GM11168 (cell line): ENCODE data around the gene MLYCD.
"Not testable (repeated sequence)": the region's sequence is repeated elsewhere in the genome, so short reads cannot be mapped to it uniquely, and the experiment has no call there.

ENCODE experiments used
- in situ Hi-C: fragments of 300-500 bp; cut with MboI; formaldehyde crosslinking; loops from one replicate; pipeline ENCODE4 v1.12.0; 2022; ENCODE audit warnings: low sequenced_read_pairs; ENCODE audit not compliant: unreplicated experiment

The MLYCD gene

GRCh38 chr16:83937922-83938885, 39.3 kb downstream of the MLYCD start:
- in situ Hi-C loops = no loop called here

GRCh38 chr16:83939266-83939855, 40.4 kb downstream of the MLYCD start:
- in situ Hi-C loops = no loop called here

DNA sequence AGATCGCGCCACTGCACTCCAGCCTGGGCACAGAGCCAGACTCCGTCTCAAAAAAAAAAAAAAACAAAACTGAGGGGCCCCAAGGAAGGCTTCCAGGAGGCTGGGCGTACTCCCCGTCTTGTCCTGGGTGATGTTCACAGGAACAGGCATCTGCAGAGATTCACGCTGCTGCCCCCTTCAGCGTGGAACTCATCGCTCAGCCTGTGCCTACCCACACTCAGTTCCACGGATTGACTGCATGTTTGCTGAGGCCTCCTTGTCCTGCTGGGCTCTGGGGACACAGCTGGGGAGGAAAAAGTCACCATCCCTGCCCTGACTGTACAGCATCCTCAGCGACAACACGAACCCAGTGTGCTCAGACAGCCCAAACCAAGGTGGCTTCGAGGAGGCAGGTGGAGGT, 41.2 kb downstream of the MLYCD start:
- in situ Hi-C loops = no loop called here

DNA sequence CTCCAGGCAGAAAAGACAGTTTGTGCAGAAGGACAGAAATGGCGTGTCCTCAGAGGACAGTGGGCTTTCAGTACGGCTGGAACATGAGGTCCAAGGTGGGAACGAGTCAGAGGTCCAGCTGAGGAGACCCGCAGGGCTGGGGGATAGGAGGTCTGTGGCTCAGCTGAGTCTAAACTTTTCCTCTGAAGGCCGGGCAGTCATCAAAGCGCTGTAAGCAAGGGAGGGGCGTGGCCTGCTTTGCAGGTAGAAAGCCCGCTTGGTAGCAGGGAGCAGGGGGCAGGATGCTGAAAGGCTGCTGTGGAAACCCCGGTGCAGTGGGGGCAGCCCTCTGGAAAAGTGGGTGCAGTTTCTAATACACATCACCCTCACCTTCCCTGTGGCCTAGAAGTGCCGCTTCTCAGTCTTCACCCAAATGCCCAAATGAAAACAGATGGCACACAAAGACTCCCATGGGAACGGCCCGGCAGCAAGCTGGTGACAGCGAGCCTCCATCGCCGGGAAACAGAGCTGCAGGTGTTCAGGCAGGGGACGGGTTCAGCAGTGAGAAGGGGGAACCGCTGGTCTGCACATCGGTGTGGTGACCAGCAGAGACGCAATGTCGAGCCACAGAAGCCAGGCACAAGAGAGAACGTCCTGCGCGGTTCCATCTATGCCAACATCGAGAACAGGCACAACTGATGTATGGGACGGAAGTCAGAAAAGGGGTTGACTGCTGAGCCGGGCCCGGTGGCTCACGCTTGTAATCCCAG, 41.9 kb downstream of the MLYCD start:
- in situ Hi-C loops = no loop called here

- in situ Hi-C loops = not testable (repeated sequence)
Measured at GRCh38 chr16:83941546-83941945, 42.6 kb downstream of the MLYCD start.

GRCh38 chr16:83942074-83942473, 43.2 kb downstream of the MLYCD start:
- in situ Hi-C loops = no loop called here

DNA sequence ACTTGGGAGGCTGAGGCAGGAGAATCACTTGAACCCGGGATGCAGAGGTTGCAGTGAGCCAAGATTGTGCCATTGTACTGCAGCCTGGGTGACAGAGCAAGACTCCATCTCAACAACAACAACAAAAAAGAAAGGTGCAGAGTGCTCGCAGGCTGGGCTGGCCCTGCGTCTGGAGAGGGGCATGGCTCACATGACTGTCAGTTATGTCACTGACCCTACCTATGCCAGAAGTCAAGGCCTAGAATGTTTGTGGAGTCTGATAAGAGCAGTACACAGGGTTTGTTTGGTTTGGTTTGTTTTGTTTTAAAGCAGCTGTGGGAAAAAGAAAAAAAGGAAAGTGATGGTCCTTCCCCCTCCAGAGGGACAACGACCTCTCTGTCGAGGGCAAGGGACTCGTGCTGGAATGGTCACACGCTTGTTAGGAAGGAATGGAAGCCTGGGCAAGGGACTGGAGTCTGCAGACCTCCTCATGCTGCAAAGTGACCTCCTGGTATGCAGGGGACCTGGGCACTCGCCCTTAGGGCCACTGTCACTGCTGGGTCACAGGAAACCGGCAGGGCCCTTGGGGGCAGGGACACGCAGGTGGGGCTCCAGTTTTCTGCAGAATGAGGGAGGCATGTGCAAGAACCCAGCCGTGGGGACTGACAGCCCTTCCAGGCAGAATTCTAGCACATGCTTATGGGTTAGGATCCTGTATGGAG, 44.0 kb downstream of the MLYCD start:
- in situ Hi-C loops = no loop called here

DNA sequence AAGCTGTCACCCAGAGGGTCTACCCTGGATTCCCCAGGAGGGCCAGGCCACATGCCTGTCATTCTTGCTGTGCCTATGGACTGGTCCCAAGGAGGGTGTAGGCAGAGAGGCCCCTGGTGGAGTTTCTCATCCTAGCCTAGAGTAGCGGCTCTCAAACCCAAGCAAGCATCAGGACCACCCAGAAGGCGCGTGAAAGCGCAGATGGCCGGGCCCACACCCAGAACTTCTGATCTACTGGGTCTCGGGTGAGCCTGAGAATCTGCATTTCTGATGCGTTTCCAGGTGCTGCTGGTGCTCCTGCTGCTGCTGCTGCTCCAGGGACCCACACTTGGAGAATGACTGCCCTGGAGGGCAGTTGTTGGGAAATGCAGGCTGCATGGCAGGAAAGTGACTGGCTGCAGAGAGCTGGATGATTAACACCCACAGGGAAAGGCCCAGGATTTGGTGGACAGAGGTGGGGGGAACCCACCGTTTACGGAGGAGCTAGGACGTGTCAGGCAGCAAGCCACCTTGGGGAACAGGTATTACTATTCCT, 44.7 kb downstream of the MLYCD start:
- in situ Hi-C loops = no loop called here

DNA sequence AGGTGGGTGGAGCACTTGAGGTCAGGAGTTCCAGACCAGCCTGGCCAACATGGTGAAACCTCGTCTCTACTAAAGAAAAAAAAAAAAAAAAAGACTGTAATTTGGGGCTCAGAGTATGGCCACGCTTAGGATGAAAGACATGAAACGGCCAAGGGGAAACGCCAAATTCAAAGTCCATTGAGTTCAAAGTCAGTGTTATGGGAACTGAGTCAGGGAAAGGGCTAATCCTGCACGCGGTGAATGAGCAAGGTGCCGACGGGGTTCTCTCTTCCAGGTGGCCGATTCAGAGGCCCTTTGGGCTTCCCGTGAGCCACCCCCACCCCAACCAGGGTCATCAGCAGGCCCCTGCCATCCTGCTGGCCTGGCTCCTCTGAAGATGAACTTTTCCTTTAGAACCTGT, 46.7 kb downstream of the MLYCD start:
- in situ Hi-C loops = no loop called here

GRCh38 chr16:83946154-83946780, 47.4 kb downstream of the MLYCD start:
- in situ Hi-C loops = no loop called here

GRCh38 chr16:83946781-83947566, 48.1 kb downstream of the MLYCD start:
- in situ Hi-C loops = no loop called here

GRCh38 chr16:83947642-83948234, 48.8 kb downstream of the MLYCD start:
- in situ Hi-C loops = no loop called here

GRCh38 chr16:83948914-83949723, 50.2 kb downstream of the MLYCD start:
- in situ Hi-C loops = no loop called here

GRCh38 chr16:83949724-83950001, 50.7 kb downstream of the MLYCD start:
- in situ Hi-C loops = loop anchor here (25.0 kb wide), 2 partner anchors 113 to 238 kb away; partner anchors contain the start of genes ADAD2 and TAF1C

GRCh38 chr16:83950862-83951399, 52.0 kb downstream of the MLYCD start:
- in situ Hi-C loops = loop anchor here (25.0 kb wide), 2 partner anchors 111 to 236 kb away; partner anchors contain the start of genes ADAD2 and TAF1C

GRCh38 chr16:83951544-83951943, 52.6 kb downstream of the MLYCD start:
- in situ Hi-C loops = loop anchor here (25.0 kb wide), 2 partner anchors 111 to 236 kb away; partner anchors contain the start of genes ADAD2 and TAF1C

DNA sequence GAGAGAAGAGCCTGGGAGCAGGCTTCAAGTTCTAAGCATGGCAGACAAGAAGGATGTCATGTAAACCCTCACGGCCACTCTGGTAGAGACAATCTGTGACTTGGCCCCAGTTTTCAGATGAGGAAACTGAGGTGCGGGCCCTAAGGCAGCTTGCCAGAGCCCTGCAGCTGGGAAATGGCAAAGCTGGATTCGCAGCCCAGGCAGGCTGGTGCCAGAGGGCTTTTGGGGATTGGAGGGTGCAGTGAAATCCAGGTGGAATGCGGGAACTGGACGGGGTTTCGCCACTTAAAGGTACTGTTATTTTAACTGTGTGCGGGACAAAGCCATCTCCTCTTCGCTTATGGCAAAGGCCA, 53.6 kb downstream of the MLYCD start:
- in situ Hi-C loops = loop anchor here (25.0 kb wide), 2 partner anchors 110 to 235 kb away; partner anchors contain the start of genes ADAD2 and TAF1C
